Epidermal melanocyte (primary cell): ENCODE results near the gene PCK2.

Experiments used
- DNase-seq: peaks from one replicate; pipeline ENCODE4 v3.0.0; 2011; ENCODE audit warnings: low spot score; ENCODE audit not compliant: insufficient read length

The PCK2 gene

DNA sequence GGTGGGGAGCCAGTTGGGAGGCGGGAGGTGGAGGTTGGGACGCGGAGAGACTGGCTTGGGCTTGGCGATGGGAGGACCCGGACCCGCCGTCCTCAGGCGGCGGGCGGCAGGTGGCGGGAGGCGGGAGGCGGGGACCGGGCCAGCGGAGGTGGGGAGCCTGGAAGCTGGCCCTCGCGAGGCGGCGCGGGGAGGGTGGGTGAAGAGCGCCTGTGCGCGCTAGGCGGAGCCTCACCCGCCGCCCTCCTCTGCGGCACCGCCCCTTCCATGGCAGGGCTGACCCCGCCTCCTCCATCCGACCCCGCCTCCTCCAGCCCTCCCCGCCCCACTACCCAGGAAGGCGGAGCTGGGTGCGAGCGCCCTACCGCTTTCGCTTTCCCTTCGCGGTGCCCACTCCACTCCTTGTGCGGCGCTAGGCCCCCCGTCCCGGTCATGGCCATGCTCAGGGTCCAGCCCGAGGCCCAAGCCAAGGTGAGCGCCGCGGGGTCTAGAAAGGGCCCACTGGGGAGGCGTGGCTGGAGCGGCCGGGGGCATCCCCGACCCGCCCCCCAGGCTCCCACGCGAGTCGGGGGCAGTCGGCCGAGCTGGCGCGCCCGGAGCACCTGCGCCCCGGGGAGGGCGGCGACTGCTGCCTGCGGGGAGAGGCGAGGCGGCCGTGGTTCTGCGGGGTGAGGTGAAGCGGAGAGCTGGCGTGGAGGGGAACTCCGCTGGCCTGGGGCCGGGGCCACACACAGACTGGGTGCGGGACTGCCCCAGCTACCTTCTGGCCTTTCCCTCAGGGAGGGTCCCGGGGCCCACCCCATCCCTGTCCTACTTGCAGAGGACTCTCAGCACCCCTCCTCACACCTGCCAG lies 41.9 kb downstream of the PCK2 start, which contains the start of gene PSME1:
TSS of gene PSME1 (plus strand) at position 361 of the 850 bp plus-strand sequence. CDS start at position 430, 69 bp downstream.
- peak; percentile 95 for DNase-seq

- DNase-seq = no peak
Measured at GRCh38 chr14:24136684-24137528, 42.8 kb downstream of the PCK2 start.

GRCh38 chr14:24137529-24138395 lies 43.7 kb downstream of the PCK2 start:
- no peak for DNase-seq

DNA sequence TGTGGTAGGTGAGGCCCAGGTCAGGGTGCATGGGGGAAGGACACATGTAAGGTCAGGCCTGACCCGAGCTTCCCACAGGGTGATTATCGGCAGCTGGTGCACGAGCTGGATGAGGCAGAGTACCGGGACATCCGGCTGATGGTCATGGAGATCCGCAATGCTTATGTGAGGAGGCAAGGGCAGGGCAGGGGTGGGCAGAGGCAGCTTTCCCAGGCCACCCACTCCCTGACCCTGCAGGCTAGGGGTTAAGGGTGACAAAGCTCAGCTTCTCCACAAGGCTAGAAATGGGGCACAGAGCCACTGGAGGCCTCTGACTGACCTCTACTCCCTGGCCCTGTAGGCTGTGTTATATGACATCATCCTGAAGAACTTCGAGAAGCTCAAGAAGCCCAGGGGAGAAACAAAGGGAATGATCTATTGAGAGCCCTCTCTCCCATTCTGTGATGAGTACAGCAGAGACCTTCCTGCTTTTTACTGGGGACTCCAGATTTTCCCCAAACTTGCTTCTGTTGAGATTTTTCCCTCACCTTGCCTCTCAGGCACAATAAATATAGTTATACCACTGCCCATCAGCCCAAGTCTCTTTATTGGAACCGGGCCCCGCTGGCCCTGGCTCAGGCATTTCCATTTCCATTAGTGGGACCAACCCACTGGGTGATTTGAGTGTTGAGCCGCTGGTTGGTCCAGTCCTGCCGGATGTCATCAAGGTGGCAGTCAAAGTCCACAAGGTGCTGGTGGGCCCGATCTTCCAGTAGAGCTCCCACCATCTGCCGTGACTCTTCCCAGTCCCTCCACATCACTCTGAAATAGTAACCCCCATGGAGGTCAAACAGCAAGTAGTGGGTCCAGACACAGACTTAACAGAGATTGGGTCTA lies 44.5 kb downstream of the PCK2 start:
- no peak for DNase-seq

DNA sequence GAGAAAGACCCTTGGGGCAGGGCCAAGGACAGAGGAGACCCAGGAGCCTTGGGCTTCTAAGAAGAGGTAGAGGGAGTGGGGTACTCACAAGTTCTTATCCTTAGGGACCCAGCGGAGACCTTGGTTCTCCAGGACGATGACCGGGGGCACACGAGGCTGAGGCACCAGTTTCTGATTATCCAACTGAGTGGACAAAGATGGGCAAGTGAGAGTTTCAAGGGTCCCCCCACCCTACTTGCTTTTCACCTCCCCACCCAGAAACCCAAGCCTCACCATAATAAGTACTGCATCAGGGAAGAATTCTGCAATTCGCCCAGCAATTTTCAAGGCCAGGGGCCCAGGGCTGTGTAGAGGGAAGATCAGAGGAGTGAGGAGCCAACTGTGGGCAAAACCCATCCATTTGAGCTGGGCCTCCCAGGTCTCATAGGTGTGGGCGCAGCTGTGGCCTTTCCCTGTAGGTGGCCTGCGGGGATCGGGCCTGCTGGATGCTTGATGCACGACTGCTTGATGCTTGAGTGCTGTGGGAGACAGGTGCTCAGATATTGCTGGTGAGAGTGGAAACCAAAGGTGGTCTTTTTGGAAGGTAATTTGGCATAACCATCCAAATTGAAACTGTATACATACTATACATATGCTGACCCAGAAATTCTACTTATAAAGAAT lies 45.3 kb downstream of the PCK2 start:
- no peak for DNase-seq

DNA sequence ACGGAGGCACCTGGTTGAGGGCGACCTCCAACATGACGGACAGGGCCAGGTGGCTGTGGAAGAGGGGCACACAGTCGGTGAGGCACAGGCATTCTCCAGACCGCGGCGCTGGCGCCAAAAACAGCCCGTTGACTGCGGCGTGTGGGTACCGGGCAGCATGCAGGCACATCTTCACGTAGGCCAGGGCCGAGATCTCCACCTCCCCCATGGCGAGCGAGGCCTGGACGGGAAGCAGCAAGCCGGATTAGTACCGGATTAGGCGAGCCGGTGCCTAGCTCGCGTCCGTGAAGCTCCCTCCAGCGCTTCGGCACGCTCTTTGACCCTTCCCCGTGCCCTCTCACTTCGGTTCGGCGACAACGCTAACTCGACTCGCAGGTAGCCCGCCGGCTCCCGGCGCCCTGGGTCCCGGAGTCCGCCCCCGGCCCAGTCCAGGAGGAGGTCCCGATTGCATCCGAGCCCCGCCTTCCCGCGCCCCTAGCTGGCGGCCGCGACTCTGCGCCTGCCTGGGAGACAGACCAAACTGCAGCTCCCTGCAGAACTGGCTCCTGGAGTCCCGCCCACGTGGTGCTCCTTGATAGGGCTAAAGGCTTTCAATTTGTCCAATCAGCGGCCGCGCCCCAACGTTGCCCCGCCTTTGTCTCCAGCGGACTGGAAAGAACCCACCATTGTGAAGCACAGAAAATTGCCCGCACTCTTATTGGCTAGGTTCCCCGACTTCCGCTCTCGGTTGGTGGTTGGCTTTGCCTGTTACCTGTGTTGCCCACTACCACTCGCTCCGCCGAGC lies 47.2 kb downstream of the PCK2 start, which contains the start of gene EMC9:
TSS of gene EMC9 (minus strand) at position 495 of the 784 bp plus-strand sequence. CDS start at position 208, 287 bp downstream.
- DNase-seq = peak; percentile 99

GRCh38 chr14:24143511-24143910 lies 49.4 kb downstream of the PCK2 start:
- DNase-seq = no peak

GRCh38 chr14:24144451-24144850 lies 50.3 kb downstream of the PCK2 start:
- DNase-seq = no peak

DNA sequence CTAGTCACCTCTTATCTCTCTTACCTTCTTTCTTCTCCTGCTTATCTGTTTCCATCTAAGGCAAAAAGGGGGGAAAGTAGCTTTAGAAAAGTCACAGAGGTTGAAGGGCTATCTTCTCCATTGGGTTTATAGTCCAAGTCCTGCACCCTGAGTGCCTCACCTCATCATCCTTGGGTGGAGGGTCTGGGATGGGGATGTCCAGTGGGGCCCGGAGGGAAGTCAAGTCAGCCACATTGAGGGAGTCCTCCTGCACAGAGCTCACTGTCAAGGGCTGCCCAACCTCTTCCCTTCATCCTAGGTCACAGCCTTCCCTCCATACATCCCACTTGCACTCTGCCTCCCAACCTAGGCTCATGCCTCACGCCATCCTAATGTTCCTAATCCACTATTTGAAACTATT lies 51.1 kb downstream of the PCK2 start:
- no peak for DNase-seq

GRCh38 chr14:24145690-24146452 lies 51.8 kb downstream of the PCK2 start:
- no peak for DNase-seq

- peak; percentile 85 for DNase-seq
Measured at GRCh38 chr14:24146453-24146977, 52.4 kb downstream of the PCK2 start, which contains the start of gene PSME2. PSME2 (minus strand) TSS chr14:24146610; CDS start chr14:24146581, 29 bp downstream.

DNA sequence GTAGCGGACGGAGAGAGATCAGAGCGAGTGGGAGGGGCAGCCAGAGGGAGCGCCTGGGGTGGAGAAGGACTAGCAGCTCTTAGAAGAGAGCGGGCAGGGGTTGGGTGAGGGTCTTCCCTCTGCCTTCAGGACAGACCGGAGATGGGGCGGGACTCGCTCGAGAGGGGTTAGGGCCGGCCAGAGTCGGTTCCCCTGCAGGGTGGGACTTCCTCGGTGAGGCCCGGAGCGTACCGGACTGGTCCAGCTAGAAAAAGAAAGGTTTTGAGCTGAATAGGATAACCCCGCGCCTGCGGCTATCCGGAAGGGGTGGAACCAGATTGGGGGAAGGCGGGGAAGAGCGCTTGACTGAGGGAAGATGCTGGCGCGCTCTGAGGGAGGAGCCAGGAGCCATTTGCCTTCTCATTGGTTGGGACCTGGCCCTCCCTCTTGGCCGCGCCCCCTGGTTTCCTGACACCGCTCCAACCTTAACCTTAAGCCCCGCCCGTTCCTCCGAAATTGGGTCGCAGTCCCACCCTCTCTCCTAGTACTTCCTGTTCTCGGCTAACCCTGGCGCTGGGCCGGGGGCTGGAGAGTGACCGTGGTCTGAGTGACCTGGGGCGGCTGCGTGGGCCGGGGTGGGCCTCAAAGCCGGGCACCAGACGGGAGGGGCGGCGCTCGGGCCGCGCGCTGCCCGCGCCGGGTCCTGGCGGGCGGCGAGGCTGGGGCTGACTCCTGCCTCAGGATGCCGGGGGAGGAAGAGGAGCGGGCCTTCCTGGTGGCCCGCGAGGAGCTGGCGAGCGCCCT lies 53.1 kb downstream of the PCK2 start, which contains the start of gene RNF31:
TSS of gene RNF31 (plus strand) at position 521 of the 783 bp plus-strand sequence. CDS start at position 722, 201 bp downstream.
- DNase-seq = peak; percentile 93

- DNase-seq = no peak
Measured at GRCh38 chr14:24147761-24148428, 53.8 kb downstream of the PCK2 start.

- no peak for DNase-seq
Measured at GRCh38 chr14:24149302-24149969, 55.3 kb downstream of the PCK2 start.

- DNase-seq = no peak
Measured at GRCh38 chr14:24150061-24150460, 56.0 kb downstream of the PCK2 start.

DNA sequence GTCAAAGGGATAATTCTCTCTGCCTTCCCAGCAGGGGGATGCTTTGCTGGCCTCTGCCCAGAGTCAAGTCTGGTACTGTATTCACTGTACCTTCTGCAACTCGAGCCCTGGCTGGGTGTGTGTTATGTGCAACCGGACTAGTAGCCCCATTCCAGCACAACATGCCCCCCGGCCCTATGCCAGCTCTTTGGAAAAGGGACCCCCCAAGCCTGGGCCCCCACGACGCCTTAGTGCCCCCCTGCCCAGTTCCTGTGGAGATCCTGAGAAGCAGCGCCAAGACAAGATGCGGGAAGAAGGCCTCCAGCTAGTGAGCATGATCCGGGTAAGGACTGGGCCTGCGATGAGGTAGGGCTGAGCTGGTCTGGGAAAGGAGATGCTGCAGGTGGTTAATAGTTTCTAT lies 56.5 kb downstream of the PCK2 start:
- DNase-seq = no peak
